Gastrocnemius medialis (tissue), 4 donors: Measurements from ENCODE around the gene PARD3.

ENCODE experiments used
- CTCF ChIP-seq, 5 experiments: fragments of 450-650 bp in 3 of 5; fragments of 200-600 bp in 2 of 5; sonication (generic) in 2 of 5; IDR thresholded peaks in 4 of 5; conservative IDR thresholded peaks in 1 of 5; 1 replicate in 4 of 5; 2 replicates in 1 of 5; pipeline ENCODE4 v1.5.1; 2016 to 2019; ENCODE audit warnings: antibody characterized with exemption in 5 of 5, mild to moderate bottlenecking in 3 of 5, moderate library complexity in 3 of 5
- POLR2A ChIP-seq, 2 donors: fragments of 450-650 bp; IDR thresholded peaks; one replicate each; pipeline ENCODE4 v1.6.1; 2017; ENCODE audit warnings: antibody characterized with exemption in 2 of 2, mild to moderate bottlenecking in 2 of 2, moderate library complexity in 2 of 2

- TF ChIP-seq CTCF (IDR thresholded peaks at IDR 0.05 in 4 of 5, conservative IDR thresholded peaks at IDR 0.05 in 1 of 5) (no peak), POLR2A (IDR thresholded peaks at IDR 0.05) (no peak)
Measured at GRCh38 chr10:34198953-34199352, 616.1 kb downstream of the PARD3 start.
